Mucosa of gallbladder (tissue), 1 donor: ENCODE data around the gene SGPP2. TPM values are rescaled to one million over a fixed set of nuclear protein-coding genes. Genes with fewer than 3 reads are reported as not detected.

Experiments used
- DNase-seq: peaks from one replicate; pipeline ENCODE4 v3.0.0-alpha.2; 2020; ENCODE audit warnings: low spot score
- total RNA-seq: library from RNA; stranded (reverse); gene quantifications from one replicate; pipeline ENCODE4 v1.2.1, GENCODE V29; 2021
- donor health status: DM: no; HTN: no; CAD: no.

SGPP2 gene
- total RNA-seq, 1 donor from 2014 or later = 44.8 TPM

GRCh38 chr2:222470802-222471468, 46.6 kb downstream of the SGPP2 start:
- DNase-seq = no peak

GRCh38 chr2:222477962-222478608, 53.7 kb downstream of the SGPP2 start:
- no peak for DNase-seq

GRCh38 chr2:222479859-222480258, 55.5 kb downstream of the SGPP2 start:
- no peak for DNase-seq

GRCh38 chr2:222480497-222480896, 56.2 kb downstream of the SGPP2 start:
- no peak for DNase-seq

GRCh38 chr2:222481941-222482340, 57.6 kb downstream of the SGPP2 start:
- DNase-seq = no peak

- DNase-seq = no peak
Measured at GRCh38 chr2:222483513-222484039, 59.2 kb downstream of the SGPP2 start.

GRCh38 chr2:222485367-222486211, 61.2 kb downstream of the SGPP2 start:
- no peak for DNase-seq

- no peak for DNase-seq
Measured at GRCh38 chr2:222490131-222490530, 65.8 kb downstream of the SGPP2 start.

GRCh38 chr2:222492683-222493082, 68.3 kb downstream of the SGPP2 start:
- peak; percentile 76 for DNase-seq

- no peak for DNase-seq
Measured at GRCh38 chr2:222494104-222494739, 69.9 kb downstream of the SGPP2 start.

GRCh38 chr2:222495388-222495787, 71.0 kb downstream of the SGPP2 start:
- DNase-seq = no peak

- DNase-seq = no peak
Measured at GRCh38 chr2:222499226-222499625, 74.9 kb downstream of the SGPP2 start.

GRCh38 chr2:222504191-222504590, 79.8 kb downstream of the SGPP2 start:
- no peak for DNase-seq

GRCh38 chr2:222504719-222505118, 80.4 kb downstream of the SGPP2 start:
- no peak for DNase-seq

- no peak for DNase-seq
Measured at GRCh38 chr2:222506230-222506935, 82.0 kb downstream of the SGPP2 start.

GRCh38 chr2:222514901-222515300, 90.6 kb downstream of the SGPP2 start:
- no peak for DNase-seq

- DNase-seq = peak; percentile 21
Measured at GRCh38 chr2:222518570-222519381, 94.4 kb downstream of the SGPP2 start.

- DNase-seq = no peak
Measured at GRCh38 chr2:222521099-222521498, 96.8 kb downstream of the SGPP2 start.

GRCh38 chr2:222522082-222522481, 97.7 kb downstream of the SGPP2 start:
- DNase-seq = no peak

GRCh38 chr2:222523783-222524544, 99.6 kb downstream of the SGPP2 start:
- no peak for DNase-seq
